ENCODE data around the gene SYP. TPM values are rescaled to one million over a fixed set of nuclear protein-coding genes. Genes with fewer than 3 reads are reported as not detected.

SYP gene
- total and polyA plus RNA-seq, 9 of the 15 experiments (the other 6 are each of a cell fraction or from before 2014, with no cell fraction given): 0.48 to 5.1 (median 2.6) TPM

DNA sequence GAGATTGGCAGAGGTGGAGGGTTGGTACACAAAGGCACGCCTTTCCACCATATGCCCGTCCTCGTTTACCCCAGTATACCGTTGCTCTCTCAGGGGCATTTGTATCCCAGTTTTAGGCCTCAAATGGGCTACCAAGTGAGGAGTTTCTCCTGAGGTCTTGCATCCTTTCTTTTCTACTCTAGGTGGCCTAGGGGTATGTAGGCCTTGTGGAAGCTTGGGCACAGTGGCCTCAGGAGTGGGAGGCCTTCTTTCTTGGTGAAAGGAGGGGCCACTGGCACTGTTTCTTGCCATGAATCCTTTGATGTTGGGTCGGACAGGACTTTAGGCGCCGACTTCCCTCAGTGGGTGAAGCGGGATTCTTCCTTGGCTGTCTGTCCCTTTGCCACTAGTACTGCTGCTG, 52.7 kb downstream of the SYP start (continued):
- TF ChIP-seq, protein P1, sequence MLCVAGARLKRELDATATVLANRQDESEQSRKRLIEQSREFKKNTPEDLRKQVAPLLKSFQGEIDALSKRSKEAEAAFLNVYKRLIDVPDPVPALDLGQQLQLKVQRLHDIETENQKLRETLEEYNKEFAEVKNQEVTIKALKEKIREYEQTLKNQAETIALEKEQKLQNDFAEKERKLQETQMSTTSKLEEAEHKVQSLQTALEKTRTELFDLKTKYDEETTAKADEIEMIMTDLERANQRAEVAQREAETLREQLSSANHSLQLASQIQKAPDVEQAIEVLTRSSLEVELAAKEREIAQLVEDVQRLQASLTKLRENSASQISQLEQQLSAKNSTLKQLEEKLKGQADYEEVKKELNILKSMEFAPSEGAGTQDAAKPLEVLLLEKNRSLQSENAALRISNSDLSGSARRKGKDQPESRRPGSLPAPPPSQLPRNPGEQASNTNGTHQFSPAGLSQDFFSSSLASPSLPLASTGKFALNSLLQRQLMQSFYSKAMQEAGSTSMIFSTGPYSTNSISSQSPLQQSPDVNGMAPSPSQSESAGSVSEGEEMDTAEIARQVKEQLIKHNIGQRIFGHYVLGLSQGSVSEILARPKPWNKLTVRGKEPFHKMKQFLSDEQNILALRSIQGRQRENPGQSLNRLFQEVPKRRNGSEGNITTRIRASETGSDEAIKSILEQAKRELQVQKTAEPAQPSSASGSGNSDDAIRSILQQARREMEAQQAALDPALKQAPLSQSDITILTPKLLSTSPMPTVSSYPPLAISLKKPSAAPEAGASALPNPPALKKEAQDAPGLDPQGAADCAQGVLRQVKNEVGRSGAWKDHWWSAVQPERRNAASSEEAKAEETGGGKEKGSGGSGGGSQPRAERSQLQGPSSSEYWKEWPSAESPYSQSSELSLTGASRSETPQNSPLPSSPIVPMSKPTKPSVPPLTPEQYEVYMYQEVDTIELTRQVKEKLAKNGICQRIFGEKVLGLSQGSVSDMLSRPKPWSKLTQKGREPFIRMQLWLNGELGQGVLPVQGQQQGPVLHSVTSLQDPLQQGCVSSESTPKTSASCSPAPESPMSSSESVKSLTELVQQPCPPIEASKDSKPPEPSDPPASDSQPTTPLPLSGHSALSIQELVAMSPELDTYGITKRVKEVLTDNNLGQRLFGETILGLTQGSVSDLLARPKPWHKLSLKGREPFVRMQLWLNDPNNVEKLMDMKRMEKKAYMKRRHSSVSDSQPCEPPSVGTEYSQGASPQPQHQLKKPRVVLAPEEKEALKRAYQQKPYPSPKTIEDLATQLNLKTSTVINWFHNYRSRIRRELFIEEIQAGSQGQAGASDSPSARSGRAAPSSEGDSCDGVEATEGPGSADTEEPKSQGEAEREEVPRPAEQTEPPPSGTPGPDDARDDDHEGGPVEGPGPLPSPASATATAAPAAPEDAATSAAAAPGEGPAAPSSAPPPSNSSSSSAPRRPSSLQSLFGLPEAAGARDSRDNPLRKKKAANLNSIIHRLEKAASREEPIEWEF (CRISPR knock-in tag; IDR thresholded peaks at IDR 0.05): 0 out of 2 replicates have a peak, but pooled peaks have one; percentile 3
- no peak for TF ChIP-seq POLR3G (IDR thresholded peaks at IDR 0.05; ENCODE audit: extremely low read depth, insufficient read length, insufficient replicate concordance)
- TF ChIP-seq RBM39 (optimal IDR thresholded peaks at IDR 0.05; ENCODE audit: low read depth, low read length): no peak
- TF ChIP-seq, protein P2, sequence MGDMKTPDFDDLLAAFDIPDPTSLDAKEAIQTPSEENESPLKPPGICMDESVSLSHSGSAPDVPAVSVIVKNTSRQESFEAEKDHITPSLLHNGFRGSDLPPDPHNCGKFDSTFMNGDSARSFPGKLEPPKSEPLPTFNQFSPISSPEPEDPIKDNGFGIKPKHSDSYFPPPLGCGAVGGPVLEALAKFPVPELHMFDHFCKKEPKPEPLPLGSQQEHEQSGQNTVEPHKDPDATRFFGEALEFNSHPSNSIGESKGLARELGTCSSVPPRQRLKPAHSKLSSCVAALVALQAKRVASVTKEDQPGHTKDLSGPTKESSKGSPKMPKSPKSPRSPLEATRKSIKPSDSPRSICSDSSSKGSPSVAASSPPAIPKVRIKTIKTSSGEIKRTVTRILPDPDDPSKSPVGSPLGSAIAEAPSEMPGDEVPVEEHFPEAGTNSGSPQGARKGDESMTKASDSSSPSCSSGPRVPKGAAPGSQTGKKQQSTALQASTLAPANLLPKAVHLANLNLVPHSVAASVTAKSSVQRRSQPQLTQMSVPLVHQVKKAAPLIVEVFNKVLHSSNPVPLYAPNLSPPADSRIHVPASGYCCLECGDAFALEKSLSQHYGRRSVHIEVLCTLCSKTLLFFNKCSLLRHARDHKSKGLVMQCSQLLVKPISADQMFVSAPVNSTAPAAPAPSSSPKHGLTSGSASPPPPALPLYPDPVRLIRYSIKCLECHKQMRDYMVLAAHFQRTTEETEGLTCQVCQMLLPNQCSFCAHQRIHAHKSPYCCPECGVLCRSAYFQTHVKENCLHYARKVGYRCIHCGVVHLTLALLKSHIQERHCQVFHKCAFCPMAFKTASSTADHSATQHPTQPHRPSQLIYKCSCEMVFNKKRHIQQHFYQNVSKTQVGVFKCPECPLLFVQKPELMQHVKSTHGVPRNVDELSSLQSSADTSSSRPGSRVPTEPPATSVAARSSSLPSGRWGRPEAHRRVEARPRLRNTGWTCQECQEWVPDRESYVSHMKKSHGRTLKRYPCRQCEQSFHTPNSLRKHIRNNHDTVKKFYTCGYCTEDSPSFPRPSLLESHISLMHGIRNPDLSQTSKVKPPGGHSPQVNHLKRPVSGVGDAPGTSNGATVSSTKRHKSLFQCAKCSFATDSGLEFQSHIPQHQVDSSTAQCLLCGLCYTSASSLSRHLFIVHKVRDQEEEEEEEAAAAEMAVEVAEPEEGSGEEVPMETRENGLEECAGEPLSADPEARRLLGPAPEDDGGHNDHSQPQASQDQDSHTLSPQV (IDR thresholded peaks at IDR 0.05): peak; percentile 45
- no peak for TF ChIP-seq KLF6 (CRISPR knock-in tag; IDR thresholded peaks at IDR 0.05; ENCODE audit: borderline replicate concordance)
- TF ChIP-seq, protein P3, sequence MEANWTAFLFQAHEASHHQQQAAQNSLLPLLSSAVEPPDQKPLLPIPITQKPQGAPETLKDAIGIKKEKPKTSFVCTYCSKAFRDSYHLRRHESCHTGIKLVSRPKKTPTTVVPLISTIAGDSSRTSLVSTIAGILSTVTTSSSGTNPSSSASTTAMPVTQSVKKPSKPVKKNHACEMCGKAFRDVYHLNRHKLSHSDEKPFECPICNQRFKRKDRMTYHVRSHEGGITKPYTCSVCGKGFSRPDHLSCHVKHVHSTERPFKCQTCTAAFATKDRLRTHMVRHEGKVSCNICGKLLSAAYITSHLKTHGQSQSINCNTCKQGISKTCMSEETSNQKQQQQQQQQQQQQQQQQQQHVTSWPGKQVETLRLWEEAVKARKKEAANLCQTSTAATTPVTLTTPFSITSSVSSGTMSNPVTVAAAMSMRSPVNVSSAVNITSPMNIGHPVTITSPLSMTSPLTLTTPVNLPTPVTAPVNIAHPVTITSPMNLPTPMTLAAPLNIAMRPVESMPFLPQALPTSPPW (CRISPR knock-in tag; IDR thresholded peaks at IDR 0.05): peak; percentile 38
- TF ChIP-seq, protein P4, sequence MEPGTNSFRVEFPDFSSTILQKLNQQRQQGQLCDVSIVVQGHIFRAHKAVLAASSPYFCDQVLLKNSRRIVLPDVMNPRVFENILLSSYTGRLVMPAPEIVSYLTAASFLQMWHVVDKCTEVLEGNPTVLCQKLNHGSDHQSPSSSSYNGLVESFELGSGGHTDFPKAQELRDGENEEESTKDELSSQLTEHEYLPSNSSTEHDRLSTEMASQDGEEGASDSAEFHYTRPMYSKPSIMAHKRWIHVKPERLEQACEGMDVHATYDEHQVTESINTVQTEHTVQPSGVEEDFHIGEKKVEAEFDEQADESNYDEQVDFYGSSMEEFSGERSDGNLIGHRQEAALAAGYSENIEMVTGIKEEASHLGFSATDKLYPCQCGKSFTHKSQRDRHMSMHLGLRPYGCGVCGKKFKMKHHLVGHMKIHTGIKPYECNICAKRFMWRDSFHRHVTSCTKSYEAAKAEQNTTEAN (CRISPR knock-in tag; IDR thresholded peaks at IDR 0.05): no peak
- TF ChIP-seq, protein P5, sequence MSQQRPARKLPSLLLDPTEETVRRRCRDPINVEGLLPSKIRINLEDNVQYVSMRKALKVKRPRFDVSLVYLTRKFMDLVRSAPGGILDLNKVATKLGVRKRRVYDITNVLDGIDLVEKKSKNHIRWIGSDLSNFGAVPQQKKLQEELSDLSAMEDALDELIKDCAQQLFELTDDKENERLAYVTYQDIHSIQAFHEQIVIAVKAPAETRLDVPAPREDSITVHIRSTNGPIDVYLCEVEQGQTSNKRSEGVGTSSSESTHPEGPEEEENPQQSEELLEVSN (IDR thresholded peaks at IDR 0.05; ENCODE audit: borderline replicate concordance in 1 of 2, extremely low read depth in 1 of 2, insufficient read depth in 1 of 2, insufficient read length in 1 of 2, low read depth in 1 of 2, low read length in 1 of 2, poor library complexity in 1 of 2, severe bottlenecking in 1 of 2): peak in 1 of 2 experiments; percentile 3
- TF ChIP-seq CSDE1 (IDR thresholded peaks at IDR 0.05): no peak
- peak; percentile 31; the same call in 1 of the 2 replicates for TF ChIP-seq L3MBTL2 (IDR thresholded peaks at IDR 0.05)
- no peak for TF ChIP-seq BCL6 (CRISPR knock-in tag; IDR thresholded peaks at IDR 0.05)
- TF ChIP-seq KLF1 (tag; IDR thresholded peaks at IDR 0.05): no peak
